Sigmoid colon (tissue), 4 donors: ENCODE results near the gene PMF1.

ENCODE experiments used
- EP300 ChIP-seq, 4 donors: sonication (generic); formaldehyde crosslinking; IDR thresholded peaks; one replicate each; pipeline ENCODE4 v1.6.1; 2017; ENCODE audit warnings: antibody characterized with exemption in 4 of 4
- POLR2A ChIP-seq, 2 donors: fragments of 450-650 bp; IDR thresholded peaks; one replicate each; pipeline ENCODE4 v1.6.1; 2016; ENCODE audit warnings: antibody characterized with exemption in 2 of 2, mild to moderate bottlenecking in 2 of 2, moderate library complexity in 2 of 2
- POLR2AphosphoS5 ChIP-seq, 4 donors: sonication (generic); formaldehyde crosslinking; IDR thresholded peaks; one replicate each; pipeline ENCODE4 v1.6.1; 2017; ENCODE audit warnings: antibody characterized with exemption in 4 of 4
- TF ChIP-seq, protein P1 (sequence below), 4 experiments: fragments of 450-650 bp in 3 of 4; fragments of 200-600 bp in 1 of 4; IDR thresholded peaks; one replicate each; pipeline ENCODE4 v1.5.1; 2016 to 2019; ENCODE audit warnings: antibody characterized with exemption in 4 of 4, mild to moderate bottlenecking in 3 of 4, moderate library complexity in 2 of 4

GRCh38 chr1:156260896-156261295 lies 48.1 kb downstream of the PMF1 start:
- TF ChIP-seq, protein P1, sequence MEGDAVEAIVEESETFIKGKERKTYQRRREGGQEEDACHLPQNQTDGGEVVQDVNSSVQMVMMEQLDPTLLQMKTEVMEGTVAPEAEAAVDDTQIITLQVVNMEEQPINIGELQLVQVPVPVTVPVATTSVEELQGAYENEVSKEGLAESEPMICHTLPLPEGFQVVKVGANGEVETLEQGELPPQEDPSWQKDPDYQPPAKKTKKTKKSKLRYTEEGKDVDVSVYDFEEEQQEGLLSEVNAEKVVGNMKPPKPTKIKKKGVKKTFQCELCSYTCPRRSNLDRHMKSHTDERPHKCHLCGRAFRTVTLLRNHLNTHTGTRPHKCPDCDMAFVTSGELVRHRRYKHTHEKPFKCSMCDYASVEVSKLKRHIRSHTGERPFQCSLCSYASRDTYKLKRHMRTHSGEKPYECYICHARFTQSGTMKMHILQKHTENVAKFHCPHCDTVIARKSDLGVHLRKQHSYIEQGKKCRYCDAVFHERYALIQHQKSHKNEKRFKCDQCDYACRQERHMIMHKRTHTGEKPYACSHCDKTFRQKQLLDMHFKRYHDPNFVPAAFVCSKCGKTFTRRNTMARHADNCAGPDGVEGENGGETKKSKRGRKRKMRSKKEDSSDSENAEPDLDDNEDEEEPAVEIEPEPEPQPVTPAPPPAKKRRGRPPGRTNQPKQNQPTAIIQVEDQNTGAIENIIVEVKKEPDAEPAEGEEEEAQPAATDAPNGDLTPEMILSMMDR (IDR thresholded peaks at IDR 0.05): no peak
- TF ChIP-seq POLR2A (IDR thresholded peaks at IDR 0.05): no peak
- no peak for TF ChIP-seq POLR2AphosphoS5 (IDR thresholded peaks at IDR 0.05)
- no peak for TF ChIP-seq EP300 (IDR thresholded peaks at IDR 0.05)
